Measurements from ENCODE around the gene RRBP1. TPM values are rescaled to one million over a fixed set of nuclear protein-coding genes. Genes with fewer than 3 reads are reported as not detected.

The RRBP1 gene
- total and polyA plus RNA-seq, 9 donors = 29.2 to 159 (median 83.8) TPM

GRCh38 chr20:17723301-17723691, 41.3 kb upstream of the RRBP1 start:
- intact Hi-C loops (cut with DNase I) = no loop called here
- no peak for DNase-seq
- no peaks in the 10 kb centered on the region for H3K36me3 ChIP-seq
- no peaks in the 10 kb centered on the region for H3K4me1 ChIP-seq (ENCODE audit: insufficient read depth)
- WGBS, 3 donors = 88 to 95% (median 91%) methylated on average over 5 of the region's 5 CpGs
- H3K9me3 ChIP-seq = no peaks in the 10 kb centered on the region
- TF ChIP-seq CTCF (IDR thresholded peaks at IDR 0.05) (no peak), EP300 (IDR thresholded peaks at IDR 0.05) (no peak), POLR2A (IDR thresholded peaks at IDR 0.05) (no peak)
- no peaks in the 10 kb centered on the region for H3K27me3 ChIP-seq
- no peak overlapping the region for H3K4me3 ChIP-seq
- H3K27ac ChIP-seq = no peak overlapping the region

GRCh38 chr20:17722493-17723300, 40.7 kb upstream of the RRBP1 start:
- Histone ChIP-seq H3K36me3 (no peaks in the 10 kb centered on the region), H3K9me3 (no peaks in the 10 kb centered on the region), H3K4me3 (no peak overlapping the region), H3K27ac (no peak overlapping the region), H3K27me3 (no peaks in the 10 kb centered on the region), H3K4me1 (ENCODE audit: insufficient read depth) (no peaks in the 10 kb centered on the region)
- TF ChIP-seq CTCF (IDR thresholded peaks at IDR 0.05) (no peak), POLR2A (IDR thresholded peaks at IDR 0.05) (no peak), EP300 (IDR thresholded peaks at IDR 0.05) (no peak)
- no peak for DNase-seq
- whole genome bisulfite sequencing, 3 donors = 81 to 86% (median 82%) methylated on average over 14 of the region's 14 CpGs
- intact Hi-C loops (cut with DNase I) = no loop called here

GRCh38 chr20:17721802-17722486, 39.9 kb upstream of the RRBP1 start:
- no peaks in the 10 kb centered on the region for H3K4me1 ChIP-seq (ENCODE audit: insufficient read depth)
- 65 to 73% (median 70%) methylated on average over 6 of the region's 6 CpGs for WGBS, 3 donors
- no peak for DNase-seq
- intact Hi-C loops (cut with DNase I) = no loop called here
- H3K27me3 ChIP-seq = no peaks in the 10 kb centered on the region
- no peaks in the 10 kb centered on the region for H3K9me3 ChIP-seq
- TF ChIP-seq POLR2A (IDR thresholded peaks at IDR 0.05) (no peak), EP300 (IDR thresholded peaks at IDR 0.05) (no peak), CTCF (IDR thresholded peaks at IDR 0.05) (no peak)
- H3K4me3 ChIP-seq = no peak overlapping the region
- no peak overlapping the region for H3K27ac ChIP-seq
- H3K36me3 ChIP-seq = no peaks in the 10 kb centered on the region

GRCh38 chr20:17720755-17721154, 38.7 kb upstream of the RRBP1 start:
- DNase-seq = no peak
- no peaks in the 10 kb centered on the region for H3K36me3 ChIP-seq
- H3K4me1 ChIP-seq (ENCODE audit: insufficient read depth) = no peaks in the 10 kb centered on the region
- WGBS, 3 donors = 85 to 91% (median 88%) methylated on average over 4 of the region's 4 CpGs
- intact Hi-C loops (cut with DNase I) = no loop called here
- H3K27me3 ChIP-seq = no peaks in the 10 kb centered on the region
- H3K4me3 ChIP-seq = no peak overlapping the region
- TF ChIP-seq EP300 (IDR thresholded peaks at IDR 0.05) = no peak
- TF ChIP-seq CTCF (IDR thresholded peaks at IDR 0.05) = no peak
- no peak for TF ChIP-seq POLR2A (IDR thresholded peaks at IDR 0.05)
- H3K27ac ChIP-seq = no peak overlapping the region
- H3K9me3 ChIP-seq = no peaks in the 10 kb centered on the region
